C4-2B (cell line): ENCODE measurements around the gene DESI1.

Experiments
- H3K27ac ChIP-seq: fragments of 450-650 bp; 2 replicates; pipeline ENCODE4 v1.5.1; 2017
- ZFX ChIP-seq: fragments of 450-650 bp; IDR thresholded peaks from 2 replicates; pipeline ENCODE4 v1.6.1; 2017
- TF ChIP-seq, protein P1 (sequence below): fragments of 450-650 bp; conservative IDR thresholded peaks from 2 replicates; pipeline ENCODE4 v1.5.1; 2017; ENCODE audit warnings: mild to moderate bottlenecking

The DESI1 gene

DNA sequence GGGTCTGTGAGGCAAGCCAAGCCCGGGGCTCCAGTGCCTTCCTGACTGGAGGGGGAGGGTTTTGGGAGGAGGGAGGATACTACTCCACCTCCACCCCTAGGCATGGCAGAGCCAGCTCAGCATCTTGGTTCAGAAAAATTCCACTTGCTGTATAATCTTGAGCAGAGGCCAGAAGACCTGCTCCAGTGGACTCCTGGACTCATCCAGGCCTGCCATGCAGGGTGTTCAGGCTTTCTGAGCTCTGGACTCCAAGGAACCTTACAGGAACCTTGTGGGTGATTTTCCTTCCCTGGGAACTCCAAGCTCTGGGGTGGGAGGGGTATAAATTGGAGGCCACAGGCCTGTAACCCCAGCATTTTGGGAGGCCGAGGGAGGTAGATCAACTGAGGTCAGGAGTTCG is 50.6 kb downstream of the DESI1 start:
- TF ChIP-seq, protein P1, sequence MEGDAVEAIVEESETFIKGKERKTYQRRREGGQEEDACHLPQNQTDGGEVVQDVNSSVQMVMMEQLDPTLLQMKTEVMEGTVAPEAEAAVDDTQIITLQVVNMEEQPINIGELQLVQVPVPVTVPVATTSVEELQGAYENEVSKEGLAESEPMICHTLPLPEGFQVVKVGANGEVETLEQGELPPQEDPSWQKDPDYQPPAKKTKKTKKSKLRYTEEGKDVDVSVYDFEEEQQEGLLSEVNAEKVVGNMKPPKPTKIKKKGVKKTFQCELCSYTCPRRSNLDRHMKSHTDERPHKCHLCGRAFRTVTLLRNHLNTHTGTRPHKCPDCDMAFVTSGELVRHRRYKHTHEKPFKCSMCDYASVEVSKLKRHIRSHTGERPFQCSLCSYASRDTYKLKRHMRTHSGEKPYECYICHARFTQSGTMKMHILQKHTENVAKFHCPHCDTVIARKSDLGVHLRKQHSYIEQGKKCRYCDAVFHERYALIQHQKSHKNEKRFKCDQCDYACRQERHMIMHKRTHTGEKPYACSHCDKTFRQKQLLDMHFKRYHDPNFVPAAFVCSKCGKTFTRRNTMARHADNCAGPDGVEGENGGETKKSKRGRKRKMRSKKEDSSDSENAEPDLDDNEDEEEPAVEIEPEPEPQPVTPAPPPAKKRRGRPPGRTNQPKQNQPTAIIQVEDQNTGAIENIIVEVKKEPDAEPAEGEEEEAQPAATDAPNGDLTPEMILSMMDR = no peak
- TF ChIP-seq ZFX = no peak
- no peak overlapping the region for H3K27ac ChIP-seq

DNA sequence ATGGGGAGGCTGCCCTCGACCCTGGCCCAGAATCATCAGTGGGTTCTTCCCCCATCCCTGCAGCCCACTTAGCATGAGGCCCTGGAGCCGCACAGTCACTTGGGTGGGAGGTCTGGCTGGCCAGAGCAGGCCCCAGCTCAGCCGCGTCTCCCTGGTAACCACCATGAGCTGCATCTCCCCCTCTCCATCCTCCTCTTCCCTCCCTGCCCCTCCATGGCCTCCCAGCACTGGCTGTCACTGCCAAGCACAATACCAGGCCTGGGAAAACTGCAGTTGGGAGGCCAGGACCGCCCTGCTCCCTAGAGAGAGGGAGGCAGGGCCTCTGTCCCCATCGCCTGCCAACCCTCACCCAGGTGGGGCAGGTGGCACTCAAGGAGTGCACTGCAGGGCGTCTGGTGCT is 52.0 kb downstream of the DESI1 start:
- no peak for TF ChIP-seq ZFX
- TF ChIP-seq, protein P1 = no peak

DNA sequence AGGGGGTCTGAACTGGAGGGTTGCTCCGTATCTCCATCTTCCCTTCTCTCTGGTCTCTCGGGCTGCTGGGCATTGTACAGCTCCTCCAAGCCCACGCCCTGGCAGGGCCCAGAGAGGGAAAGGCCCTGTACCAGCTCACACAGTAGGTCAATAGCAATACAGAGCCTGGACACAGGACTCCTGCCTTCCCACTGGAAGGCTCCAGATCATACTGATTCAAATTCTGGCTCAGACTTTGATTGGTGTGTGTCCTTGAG is 53.4 kb downstream of the DESI1 start:
- TF ChIP-seq, protein P1 = no peak
- TF ChIP-seq ZFX = no peak
- H3K27ac ChIP-seq = no peak overlapping the region

More for the DNA sequence above, 52.0 kb downstream of the DESI1 start:
- H3K27ac ChIP-seq = no peak overlapping the region

DNA sequence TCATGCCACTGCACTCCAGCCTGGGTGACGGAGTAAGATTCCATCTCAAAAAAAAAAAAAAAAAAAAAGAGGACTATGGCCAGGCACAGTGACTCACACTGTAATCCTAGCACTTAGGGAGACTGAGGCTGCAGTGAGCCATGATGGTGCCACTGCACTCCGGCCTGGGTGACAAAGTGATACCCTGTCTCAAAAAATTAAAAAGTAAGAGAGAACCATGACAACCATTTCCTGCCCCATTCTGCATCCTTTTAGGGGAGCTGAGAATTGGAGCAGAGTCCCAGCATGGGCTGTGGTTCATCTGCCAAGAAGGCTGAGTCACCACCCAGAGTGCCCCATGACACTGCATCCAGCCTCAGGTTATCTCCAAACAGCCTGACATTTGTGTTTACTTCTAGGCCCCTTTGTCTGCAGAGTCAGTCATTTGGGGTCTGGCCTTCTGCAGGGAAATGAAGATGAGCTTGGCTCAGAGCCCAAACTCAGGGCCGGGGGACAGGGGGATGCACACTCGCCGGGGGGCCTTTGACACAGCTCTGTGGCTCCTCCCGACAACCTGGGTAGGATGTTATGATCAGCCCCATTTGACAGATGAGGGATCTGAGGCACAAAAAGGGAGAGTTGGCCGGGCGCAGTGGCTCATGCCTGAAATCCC is 55.3 kb downstream of the DESI1 start:
- TF ChIP-seq, protein P1 = no peak
- no peak for TF ChIP-seq ZFX
- H3K27ac ChIP-seq = no peak overlapping the region

DNA sequence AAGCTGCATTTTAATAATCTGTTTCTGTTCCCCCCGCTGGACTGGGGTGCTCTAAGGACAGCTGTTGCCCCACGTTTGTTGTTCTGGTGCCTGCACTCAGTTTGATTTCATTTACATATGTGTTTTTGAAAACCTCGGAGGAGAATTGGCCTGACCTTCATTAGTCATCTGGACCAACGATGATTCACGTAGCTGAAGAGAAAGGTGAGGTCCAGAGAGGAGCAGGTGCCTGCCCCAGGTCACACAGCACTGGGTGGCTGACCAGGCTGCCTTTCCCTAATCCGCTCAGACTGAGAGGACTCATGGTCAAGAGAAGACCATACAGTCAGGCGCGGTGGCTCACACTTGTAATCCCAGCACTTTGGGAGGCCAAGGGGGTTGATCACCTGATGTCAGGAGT is 56.3 kb downstream of the DESI1 start:
- TF ChIP-seq, protein P1 = no peak
- no peak for TF ChIP-seq ZFX
- H3K27ac ChIP-seq = no peak overlapping the region

DNA sequence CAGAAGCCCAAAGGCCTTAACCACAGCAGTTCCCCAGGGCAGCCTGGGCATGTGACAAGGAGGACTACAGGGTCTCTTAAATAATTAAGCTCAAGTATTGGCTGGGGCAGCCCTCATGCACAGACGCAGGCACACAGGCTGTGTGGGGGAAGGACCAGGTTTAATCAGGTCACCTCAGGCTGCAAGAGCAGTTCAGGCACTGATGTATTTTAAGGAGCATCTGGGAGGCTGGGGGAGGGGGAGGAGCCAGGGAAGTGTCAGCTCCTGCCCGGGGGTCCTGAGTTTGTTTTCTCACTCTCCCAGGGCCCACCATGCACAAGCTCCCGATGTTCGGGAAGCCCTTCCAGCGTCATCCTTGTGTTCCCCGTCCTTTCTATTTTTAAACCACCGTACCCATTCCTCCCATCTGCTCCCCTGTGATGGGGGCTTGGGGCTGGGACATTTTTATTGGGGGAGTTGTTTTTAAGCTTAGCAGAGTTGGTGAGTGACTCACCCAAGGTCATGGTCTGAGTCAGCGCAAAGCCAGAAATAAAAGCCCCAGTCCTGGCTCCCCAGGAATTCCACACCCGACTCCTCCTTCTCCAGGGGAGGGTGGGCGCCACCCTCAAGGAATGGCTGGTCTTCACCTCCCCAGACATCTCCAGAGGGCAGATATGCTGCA is 57.7 kb downstream of the DESI1 start:
- TF ChIP-seq, protein P1 = no peak
- no peak for TF ChIP-seq ZFX
- H3K27ac ChIP-seq = no peak overlapping the region

DNA sequence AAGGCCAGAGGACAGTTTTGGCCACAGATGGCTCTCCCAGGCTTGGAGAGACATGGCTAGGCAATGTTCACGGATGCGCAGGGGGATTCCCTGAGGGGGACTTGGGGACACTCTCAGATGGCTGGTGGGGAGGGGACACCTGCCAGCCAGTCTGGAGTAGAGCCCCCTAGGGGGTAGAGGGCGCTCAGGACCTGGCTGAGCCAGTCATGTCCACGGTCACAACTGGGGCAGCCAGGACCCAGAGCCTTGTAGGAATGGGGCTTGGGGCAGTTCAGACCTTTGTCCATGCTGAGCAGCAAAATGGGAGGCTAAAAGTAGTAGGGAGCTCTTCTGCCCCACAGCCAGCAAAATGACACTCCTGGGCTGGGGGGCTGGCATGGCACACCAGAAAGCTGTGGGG is 58.4 kb downstream of the DESI1 start:
- TF ChIP-seq ZFX = no peak
- TF ChIP-seq, protein P1 = no peak
- no peak overlapping the region for H3K27ac ChIP-seq
